HG03439 (cell line): Measurements from ENCODE around the gene TM9SF4.

Experiments
- ATAC-seq: cut with Tn5 transposase; IDR thresholded peaks from one replicate; pipeline ENCODE4 v1.9.1; 2021; ENCODE audit warnings: mild to moderate bottlenecking, moderate library complexity; ENCODE audit not compliant: unreplicated experiment

The TM9SF4 gene

DNA sequence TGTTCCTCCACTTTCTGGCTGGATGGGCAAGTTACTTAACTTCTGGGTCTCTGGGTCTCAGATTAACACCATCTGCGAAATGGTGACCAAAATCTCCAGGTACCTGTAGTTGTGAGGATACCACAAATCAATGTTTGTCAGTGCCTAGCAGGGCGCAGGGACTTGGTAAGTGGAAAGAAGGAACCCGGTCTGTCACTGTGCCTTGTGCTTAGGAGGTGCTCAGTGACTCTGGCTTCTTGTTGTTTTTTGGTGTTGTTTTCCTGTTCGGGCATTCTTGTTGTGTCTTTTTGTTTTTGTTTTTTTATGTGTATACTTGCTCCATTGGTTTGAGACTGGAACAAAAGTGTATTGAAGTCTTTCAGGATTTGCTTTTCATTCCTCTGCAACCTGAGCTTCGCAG is 17.8 kb downstream of the TM9SF4 start:
- no peak for ATAC-seq

DNA sequence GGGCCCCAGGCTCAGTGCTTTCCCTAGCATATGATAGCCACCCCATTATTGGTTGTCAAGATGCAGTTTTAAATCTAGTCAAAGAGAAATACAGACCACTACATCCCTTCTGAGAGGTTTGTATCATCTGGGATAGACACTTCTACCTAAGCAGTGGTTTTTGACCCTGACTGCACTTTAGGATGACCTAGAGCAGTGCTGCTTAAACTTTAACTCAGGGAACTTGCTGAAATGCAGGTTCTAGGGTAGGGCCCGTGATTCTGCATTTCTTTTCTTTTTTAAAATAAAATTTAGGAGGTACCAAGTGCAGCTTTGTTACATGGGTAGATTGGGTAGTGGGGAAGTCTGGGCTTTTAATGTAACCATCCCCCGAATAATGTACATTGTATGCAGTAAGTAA is 18.7 kb downstream of the TM9SF4 start:
- no peak for ATAC-seq

DNA sequence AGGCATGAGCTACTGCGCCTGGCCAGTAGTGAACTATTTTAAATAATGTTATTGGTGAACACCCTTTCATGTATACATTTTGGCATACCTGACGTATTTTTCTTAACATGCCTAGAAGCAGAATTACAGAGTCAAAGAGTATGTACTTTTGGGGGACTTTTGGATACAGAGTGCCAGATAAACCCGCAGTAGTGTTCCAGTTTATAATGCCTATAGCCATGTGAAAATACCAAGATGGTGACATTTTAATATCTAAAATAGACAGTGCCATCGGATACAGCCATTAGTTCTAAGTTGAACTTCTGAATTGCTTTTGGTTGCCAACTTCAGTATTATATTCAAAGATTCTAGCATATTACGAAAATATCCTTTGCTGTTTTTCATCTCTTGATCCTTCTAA is 20.3 kb downstream of the TM9SF4 start:
- no peak for ATAC-seq

DNA sequence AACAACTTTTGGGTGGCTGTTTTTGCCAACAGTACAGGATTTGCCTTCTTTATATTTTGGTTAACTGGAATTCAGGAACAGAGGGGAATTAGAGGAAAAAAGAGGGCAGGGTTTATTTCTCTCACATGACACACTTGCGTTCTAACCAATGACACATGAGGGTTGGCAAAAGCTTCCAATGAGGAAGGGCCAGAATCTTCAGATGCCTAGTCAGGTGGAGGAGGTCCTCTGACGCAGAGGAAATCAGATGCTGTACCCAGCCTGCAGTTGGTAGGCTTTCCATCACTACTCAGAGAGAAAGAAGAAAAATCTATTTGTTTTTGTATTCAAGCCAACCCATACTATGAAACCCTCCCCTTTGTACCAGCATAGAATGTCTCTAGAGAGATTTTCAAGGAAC is 20.8 kb downstream of the TM9SF4 start:
- no peak for ATAC-seq

DNA sequence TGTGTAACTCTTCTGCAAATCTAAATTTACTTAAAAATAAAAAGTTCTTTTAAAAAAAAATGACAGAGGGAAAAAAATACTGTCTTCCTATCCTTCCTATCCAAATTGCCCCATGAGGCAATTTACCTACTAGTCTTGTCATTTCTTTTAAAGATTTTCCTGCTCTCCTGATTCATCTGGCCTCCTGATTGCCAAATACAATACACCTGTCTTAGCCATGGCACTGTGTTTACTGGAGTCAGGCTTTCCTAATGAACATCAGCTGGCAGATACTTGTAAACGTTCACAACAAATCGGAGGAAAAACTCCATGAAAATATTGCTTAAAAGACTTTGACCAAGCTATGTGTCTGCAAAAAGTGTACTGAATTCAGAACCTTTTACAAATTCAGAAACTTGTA is 21.5 kb downstream of the TM9SF4 start:
- no peak for ATAC-seq

DNA sequence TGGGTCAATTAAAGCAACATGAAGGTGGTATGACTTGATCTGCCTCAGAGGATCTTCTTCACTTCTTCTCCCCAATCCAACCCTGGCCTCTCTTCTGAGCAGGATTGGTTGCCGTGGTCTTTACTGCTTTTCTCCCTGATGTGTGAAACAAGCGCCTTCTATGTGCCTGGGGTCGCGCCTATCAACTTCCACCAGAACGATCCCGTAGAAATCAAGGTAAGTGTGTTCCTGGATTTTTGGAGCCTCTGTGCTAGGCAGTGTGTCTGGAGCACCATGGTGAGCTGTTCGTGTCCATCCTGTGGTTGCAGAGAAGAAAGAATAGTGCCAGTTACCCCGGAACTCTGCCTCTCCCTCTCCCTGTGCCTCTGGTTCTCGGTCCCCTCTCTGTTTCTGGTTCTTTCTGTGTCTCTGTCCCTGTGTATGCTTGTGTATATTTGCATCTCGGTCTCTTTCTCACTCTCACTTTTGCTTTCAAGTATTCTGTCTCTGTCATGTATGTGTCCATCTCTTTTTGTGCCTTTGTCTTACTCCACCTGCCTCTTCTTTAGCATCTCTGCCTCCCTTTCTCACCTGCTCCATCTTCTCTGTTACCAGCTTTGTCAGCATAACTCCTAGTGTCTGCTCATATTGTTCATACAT is 23.5 kb downstream of the TM9SF4 start:
- ATAC-seq = no peak

DNA sequence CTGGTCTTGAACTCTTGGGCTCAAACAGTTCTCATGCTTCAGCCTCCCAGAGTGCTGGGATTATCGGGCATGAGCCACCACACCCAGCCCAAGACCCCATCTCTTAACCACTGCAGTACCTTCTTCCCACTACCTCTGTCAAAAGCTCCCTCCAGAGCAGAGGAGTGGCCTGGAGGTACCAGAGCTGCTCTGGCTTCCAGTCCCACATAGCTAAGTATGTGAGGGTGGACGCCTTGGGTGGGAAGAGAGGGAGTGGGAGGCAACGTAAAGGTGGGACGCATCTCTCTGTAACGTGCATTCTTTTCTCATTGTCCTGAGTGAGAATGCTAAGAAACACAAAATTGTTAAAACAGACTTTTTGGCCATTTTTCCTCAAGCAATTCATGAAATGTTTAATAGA is 24.5 kb downstream of the TM9SF4 start:
- no peak for ATAC-seq

DNA sequence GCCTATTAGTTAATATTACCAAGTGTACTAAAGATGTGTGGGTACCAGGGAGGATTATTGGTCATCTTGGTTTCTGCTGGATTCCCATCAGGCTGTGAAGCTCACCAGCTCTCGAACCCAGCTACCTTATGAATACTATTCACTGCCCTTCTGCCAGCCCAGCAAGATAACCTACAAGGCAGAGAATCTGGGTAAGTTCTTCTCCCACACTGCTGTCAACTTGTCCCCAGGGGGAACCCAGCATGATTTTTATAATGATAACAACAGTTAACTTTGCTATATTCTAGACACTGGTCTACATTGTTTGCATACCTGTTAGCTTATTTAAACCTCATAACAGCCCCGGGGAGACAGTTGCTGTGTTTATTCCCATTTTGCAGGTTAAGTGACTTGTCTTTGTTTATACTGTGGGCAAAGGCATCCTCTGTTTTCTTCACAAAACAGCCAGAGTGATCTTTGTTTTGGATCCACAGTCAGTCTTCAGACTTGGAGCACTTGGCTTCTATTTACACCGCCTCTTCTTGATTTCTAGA is 26.5 kb downstream of the TM9SF4 start:
- ATAC-seq = no peak

DNA sequence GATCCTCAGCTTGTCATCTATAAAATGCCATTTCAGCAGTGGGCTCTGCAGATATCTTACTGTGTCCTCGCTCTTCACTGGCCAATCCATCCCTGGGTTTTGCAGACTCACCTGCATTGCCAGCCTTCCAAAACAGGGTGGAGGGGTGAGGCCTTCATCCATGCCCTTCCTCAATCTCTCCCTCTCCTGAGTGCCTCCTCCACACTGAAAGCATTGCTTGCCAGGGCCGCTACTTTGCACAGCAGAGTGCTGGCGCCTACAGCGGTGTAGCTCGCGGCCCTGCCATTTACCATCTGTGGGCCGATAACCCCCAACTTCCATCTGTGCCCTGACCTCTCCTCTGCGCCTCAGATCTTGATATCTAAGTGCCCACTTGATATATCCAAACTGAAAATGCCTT is 29.4 kb downstream of the TM9SF4 start:
- ATAC-seq = no peak

DNA sequence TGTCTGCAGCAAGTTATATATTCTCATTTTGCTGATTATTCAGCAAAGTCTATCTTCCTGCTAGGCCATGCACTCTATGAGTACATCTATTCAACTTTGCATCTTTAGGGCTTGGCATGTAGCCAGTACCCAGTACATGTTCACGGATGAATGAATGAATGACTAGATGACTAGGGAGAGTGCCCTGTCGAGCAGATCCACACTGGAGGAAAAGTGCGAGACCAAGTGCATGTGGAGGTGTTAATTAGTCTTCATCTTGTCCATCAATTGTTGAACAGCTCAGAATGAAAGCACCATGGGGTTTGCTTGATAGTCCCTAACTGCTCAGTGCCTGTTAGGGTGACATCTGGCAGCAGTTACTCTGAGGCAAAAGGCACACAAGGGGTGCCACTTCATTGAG is 30.4 kb downstream of the TM9SF4 start:
- no peak for ATAC-seq

DNA sequence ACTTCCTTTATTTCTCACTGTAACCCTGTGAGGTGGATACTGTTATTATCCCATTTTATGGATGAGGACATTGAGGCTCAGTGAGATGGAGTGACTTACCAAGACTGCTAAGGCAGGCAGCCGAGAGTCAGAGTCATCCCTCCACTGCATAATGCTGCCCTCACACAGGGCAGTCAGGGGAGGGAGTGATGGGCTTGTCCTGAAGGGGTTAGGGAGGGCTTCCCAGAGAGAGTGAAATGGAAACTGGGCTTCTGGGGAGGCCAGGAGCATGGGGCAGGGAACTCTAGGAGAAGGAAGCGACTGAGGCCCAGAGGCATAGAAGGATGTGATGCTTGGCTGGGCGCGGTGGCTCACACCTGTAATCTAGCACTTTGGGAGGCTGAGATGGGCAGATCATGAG is 31.1 kb downstream of the TM9SF4 start:
- no peak for ATAC-seq

DNA sequence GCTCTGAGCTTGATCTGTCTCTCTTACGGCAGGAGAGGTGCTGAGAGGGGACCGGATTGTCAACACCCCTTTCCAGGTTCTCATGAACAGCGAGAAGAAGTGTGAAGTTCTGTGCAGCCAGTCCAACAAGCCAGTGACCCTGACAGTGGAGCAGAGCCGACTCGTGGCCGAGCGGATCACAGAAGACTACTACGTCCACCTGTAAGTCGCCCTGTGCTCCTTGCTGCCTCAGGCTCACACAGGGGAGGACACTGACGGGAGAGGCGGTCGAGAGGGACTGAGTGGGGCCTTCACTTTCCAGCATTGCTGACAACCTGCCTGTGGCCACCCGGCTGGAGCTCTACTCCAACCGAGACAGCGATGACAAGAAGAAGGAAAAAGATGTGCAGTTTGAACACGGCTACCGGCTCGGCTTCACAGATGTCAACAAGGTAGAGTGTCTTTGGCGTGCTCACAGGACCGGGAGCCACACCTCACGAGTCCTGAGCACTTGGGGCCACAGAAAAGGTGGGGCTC is 32.0 kb downstream of the TM9SF4 start:
- ATAC-seq = no peak

DNA sequence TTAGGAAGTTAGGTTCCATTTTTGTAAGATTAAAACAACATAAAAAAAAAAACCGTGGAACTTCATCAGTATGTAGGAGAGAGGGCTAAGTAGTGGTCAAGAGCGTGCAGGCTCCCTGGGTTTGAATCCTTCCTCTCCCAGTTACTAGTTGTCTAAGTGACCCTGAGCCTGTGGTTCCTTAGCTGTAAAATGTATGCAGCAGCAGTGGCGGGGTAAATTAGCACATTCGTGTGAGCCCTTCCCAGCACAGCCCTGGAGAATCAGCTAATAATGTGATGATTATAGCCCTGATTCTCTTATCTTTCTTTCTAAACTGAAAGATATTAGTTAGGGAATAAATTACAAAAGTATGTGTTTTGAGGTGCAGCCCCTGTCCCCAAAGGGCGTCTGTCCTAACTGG is 32.6 kb downstream of the TM9SF4 start:
- no peak for ATAC-seq

DNA sequence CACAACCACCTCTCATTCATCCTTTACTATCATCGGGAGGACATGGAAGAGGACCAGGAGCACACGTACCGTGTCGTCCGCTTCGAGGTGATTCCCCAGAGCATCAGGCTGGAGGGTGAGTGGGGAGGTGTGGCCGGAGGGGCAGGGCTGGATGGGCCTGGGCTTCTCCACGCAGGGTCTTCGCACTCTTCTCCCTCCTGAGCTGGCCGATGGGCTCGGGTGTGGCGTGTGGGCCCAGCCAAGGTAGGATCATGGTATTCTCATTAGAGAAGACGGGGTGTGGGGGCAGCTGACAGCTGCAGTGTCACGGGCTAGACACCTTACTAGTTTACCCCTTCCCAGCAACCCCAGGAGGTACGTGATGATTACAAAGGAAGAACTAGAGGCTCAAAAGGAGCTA is 33.5 kb downstream of the TM9SF4 start:
- ATAC-seq = no peak

DNA sequence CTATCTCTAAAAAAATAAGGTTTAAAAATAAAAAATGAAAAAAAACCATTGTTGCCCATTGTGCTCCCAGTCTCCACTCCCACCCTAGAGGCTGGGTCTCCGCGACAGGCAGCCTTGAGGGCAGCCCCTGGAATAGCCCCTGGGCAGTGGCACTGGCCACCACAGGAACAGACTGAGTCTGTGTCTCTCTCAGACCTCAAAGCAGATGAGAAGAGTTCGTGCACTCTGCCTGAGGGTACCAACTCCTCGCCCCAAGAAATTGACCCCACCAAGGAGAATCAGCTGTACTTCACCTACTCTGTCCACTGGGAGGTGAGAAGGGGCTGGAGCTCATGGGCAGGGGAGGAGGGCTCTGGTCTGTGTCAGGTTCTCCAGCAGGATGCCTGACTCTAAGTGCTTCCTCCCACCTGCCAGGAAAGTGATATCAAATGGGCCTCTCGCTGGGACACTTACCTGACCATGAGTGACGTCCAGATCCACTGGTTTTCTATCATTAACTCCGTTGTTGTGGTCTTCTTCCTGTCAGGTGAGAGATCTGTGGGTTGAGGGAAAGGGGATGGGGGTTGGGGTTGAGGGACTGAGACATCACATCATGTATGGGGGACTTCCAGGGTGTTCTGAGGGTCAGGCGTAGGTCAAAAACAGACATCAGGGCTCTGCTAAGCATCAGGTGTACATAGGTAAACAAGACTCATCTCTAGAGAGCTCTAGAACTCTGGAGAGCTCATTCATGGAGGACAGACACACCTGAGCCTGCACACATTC is 35.6 kb downstream of the TM9SF4 start:
- no peak for ATAC-seq

DNA sequence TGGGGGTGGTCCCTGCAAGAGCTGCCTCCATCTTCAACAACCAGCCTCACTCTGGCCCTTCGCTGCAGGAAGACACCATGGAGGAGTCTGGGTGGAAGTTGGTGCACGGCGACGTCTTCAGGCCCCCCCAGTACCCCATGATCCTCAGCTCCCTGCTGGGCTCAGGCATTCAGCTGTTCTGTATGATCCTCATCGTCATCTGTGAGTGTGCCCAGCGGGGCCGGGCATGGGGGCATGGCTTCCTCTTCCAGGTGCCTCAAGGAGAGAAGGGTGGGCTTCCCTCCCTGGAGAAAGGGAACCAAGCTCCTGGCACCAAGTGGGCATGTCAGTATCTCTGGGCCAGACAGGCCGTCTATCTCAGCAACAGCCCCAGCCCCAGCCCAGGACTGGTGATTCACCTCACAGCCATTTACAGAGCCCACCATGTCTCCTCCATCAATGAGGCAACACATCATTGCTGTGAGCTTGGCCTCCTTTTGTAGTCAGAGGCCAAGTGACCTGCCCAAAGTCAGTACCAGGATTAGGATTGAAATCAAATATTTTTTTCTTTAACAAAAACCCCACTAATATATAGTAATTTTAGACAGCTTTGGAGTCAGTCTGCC is 40.2 kb downstream of the TM9SF4 start:
- ATAC-seq = no peak

DNA sequence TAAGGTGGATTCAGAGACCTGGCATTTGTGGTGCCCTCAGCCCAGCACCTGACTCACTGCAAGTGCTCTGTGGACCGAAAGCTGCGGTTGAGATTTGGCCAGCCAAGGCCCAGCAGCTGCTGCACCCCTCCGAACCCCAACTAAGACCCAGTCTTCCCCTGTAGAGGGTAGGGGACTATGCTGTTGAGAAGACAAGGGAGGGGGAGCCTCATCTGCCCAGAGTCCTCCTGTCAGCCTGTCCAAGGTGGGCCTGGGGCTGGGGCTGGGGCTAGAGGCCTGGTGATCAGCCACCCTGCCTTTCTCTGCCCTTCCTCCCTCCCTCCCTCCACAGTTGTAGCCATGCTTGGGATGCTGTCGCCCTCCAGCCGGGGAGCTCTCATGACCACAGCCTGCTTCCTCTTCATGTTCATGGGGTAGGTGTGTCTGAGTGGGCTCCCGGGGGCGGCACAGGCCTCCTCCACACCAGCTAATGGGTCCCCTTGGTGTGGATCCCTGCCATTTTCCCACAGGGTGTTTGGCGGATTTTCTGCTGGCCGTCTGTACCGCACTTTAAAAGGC is 40.9 kb downstream of the TM9SF4 start:
- ATAC-seq = no peak

DNA sequence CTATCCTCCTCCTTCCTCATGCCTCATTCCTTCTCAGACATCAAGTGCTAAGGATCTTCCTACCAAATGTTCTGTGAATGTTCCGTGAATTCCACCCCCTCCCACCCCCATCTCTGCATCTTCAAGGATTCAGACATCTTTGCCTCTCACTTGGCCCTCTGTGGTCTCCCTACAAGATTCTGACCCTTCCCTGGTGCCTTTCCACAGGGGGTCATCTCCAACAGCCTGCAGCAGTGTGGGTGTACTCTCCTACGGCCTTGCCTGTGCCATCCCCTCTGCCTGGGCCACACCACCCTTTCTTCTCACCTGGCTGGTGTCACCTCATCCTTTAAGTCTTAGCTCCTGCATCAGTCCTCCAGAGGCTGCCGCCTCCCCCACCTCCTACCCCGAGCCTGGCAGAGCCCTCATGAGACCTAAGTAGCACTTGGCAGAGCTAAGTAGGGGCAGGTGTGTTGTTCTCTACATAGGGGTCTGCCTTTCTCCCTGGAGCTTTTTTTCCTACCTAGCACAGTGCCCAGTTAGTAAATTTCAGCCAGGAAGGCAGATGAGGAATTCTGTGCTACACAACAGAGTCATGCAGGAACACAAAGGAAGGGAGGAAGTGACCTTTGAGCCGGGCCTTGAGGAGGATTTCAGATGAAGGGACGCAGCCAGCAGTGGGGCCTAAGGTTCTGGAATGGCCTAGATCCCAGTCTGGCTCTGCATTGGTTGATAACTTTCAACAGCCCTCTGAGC is 43.1 kb downstream of the TM9SF4 start:
- no peak for ATAC-seq

DNA sequence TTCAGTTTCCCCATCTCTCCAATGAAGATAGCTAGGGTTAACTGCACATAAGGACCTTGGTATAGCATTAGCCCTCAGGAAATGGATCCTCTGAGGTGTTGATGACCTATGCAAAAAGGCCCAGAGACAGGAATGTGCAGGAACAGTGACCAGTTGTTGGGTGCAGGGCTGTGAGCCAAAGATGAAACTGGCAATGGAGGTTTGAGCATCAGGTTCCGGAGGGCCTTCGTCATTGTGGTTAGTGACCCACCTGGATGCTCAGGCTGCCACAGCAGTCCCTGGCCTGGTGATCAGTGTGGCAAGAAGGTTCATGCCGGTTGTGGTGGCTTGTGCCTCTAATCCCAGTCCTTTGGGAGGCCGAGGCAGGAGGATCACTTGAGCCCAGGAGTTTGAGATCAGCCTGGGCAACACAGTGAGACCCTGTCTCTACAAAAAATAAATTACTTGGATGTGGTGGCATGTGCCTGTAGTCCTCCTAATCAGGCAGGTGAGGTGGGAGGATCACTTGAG is 43.7 kb downstream of the TM9SF4 start:
- no peak for ATAC-seq

DNA sequence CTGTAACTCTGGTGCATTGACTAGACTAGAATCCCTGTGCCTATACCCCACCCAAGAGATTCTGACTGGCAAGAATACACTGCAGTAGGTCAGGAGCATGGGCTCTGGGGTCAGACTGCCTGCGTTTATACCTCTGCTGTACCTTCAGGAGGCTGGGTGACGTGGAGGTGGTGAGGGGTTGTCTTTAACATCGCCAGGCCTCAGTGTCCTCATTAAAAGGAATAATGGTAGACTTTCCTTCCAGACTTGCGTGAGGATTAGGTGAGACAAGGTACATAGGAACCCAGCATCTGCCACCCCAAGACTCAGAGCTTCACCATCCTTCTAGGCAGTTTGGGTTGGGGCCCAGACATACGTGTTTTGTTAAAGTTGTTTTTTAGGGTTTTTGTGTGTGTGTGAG is 44.3 kb downstream of the TM9SF4 start:
- no peak for ATAC-seq
